CD14-positive monocyte (primary cell): ENCODE data around the gene KCTD5. TPM values are rescaled to one million over a fixed set of nuclear protein-coding genes. Genes with fewer than 3 reads are reported as not detected.

Source experiments
- DNase-seq, 3 donors: peaks; one replicate each; pipeline ENCODE4 v3.0.0-alpha.2; 2011 to 2022
- H2AFZ ChIP-seq: 2 replicates; pipeline ENCODE4 v1.6.0; 2012; ENCODE audit warnings: mild to moderate bottlenecking, low read depth, low read length, inconsistent platforms; ENCODE audit not compliant: insufficient read depth, poor library complexity, severe bottlenecking
- H3K27ac ChIP-seq, 2 donors: 1 replicate in 1 of 2; 2 replicates in 1 of 2; pipeline ENCODE4 v1.5.1; 2012 to 2013; ENCODE audit warnings: low read length in 2 of 2, control low read depth in 1 of 2, inconsistent platforms in 1 of 2, low read depth in 1 of 2, mild to moderate bottlenecking in 1 of 2
- H3K27me3 ChIP-seq, 2 donors: one replicate each; pipeline versions ENCODE4 v1.6.0 to v1.6.1; 2011 to 2013; ENCODE audit warnings: low read length in 2 of 2; ENCODE audit not compliant: control insufficient read depth in 2 of 2, insufficient read depth in 2 of 2
- H3K36me3 ChIP-seq, 2 donors: replicated peaks in 1 of 2; 1 replicate in 1 of 2; 2 replicates in 1 of 2; pipeline versions ENCODE4 v1.5.1 to v1.6.1; 2012 to 2013; ENCODE audit warnings: low read length in 2 of 2, control low read depth in 1 of 2, inconsistent platforms in 1 of 2, mild to moderate bottlenecking in 1 of 2; ENCODE audit not compliant: insufficient read depth in 2 of 2, control insufficient read depth in 1 of 2
- H3K4me1 ChIP-seq, 2 donors: 1 replicate in 1 of 2; 2 replicates in 1 of 2; pipeline versions ENCODE4 v1.5.1 to v1.6.1; 2012 to 2013; ENCODE audit warnings: low read length in 2 of 2, control low read depth in 1 of 2, inconsistent platforms in 1 of 2, mild to moderate bottlenecking in 1 of 2, moderate library complexity in 1 of 2; ENCODE audit not compliant: insufficient read depth in 2 of 2, control insufficient read depth in 1 of 2
- H3K4me2 ChIP-seq: replicated peaks from 2 replicates; pipeline ENCODE3; 2012; ENCODE audit warnings: low read length, moderate library complexity, mild to moderate bottlenecking; ENCODE audit not compliant: poor library complexity, severe bottlenecking; ENCODE audit errors: extremely low read depth
- H3K4me3 ChIP-seq, 3 experiments: fragments of 200-600 bp in 1 of 3; sonication (generic) in 1 of 3; replicated peaks in 1 of 3; 1 replicate in 2 of 3; 2 replicates in 1 of 3; pipeline ENCODE4 v1.5.1; 2011 to 2013; ENCODE audit warnings: low read length in 3 of 3, mild to moderate bottlenecking in 3 of 3, control low read depth in 2 of 3, low read depth in 2 of 3, inconsistent platforms in 1 of 3, moderate library complexity in 1 of 3
- H3K79me2 ChIP-seq: 2 replicates; pipeline ENCODE4 v1.6.0; 2012; ENCODE audit warnings: mild to moderate bottlenecking, control low read depth, inconsistent platforms, low read length, moderate library complexity; ENCODE audit not compliant: insufficient read depth
- H3K9ac ChIP-seq: 2 replicates; pipeline ENCODE4 v1.6.0; 2017; ENCODE audit warnings: low read length, mild to moderate bottlenecking; ENCODE audit not compliant: insufficient read depth, poor library complexity, severe bottlenecking
- H3K9me3 ChIP-seq, 2 donors: replicated peaks in 1 of 2; 1 replicate in 1 of 2; 2 replicates in 1 of 2; pipeline versions ENCODE4 v1.5.1 to v1.6.1; 2012 to 2013; ENCODE audit warnings: low read length in 2 of 2, control low read depth in 1 of 2; ENCODE audit not compliant: control insufficient read depth in 1 of 2, insufficient read depth in 1 of 2
- H4K20me1 ChIP-seq: 2 replicates; pipeline ENCODE4 v1.6.0; 2012; ENCODE audit warnings: mild to moderate bottlenecking, low read length, control low read depth, moderate library complexity; ENCODE audit not compliant: insufficient read depth
- H3K27ac Mint-ChIP-seq, 7 donors: one replicate each; pipeline ENCODE4 v1.8.0; 2020; ENCODE audit warnings: mild to moderate bottlenecking in 7 of 7, mixed read lengths in 7 of 7, moderate library complexity in 6 of 7, inconsistent platforms in 2 of 7
- H3K27me3 Mint-ChIP-seq, 3 donors: one replicate each; pipeline ENCODE4 v1.8.0; 2021 to 2022; ENCODE audit warnings: low read depth in 3 of 3, mild to moderate bottlenecking in 3 of 3, mixed read lengths in 3 of 3, moderate library complexity in 3 of 3, inconsistent platforms in 1 of 3
- H3K36me3 Mint-ChIP-seq, 2 donors: one replicate each; pipeline ENCODE4 v1.8.0; 2020; ENCODE audit warnings: mixed read lengths in 2 of 2, inconsistent platforms in 1 of 2, mild to moderate bottlenecking in 1 of 2
- H3K4me1 Mint-ChIP-seq: one replicate; pipeline ENCODE4 v1.8.0; 2020; ENCODE audit warnings: mild to moderate bottlenecking, mixed read lengths
- H3K4me3 Mint-ChIP-seq, 2 donors: one replicate each; pipeline ENCODE4 v1.8.0; 2020; ENCODE audit warnings: mild to moderate bottlenecking in 2 of 2, mixed read lengths in 2 of 2, moderate library complexity in 1 of 2
- H3K9me3 Mint-ChIP-seq, 7 donors: one replicate each; pipeline ENCODE4 v1.8.0; 2020 to 2022; ENCODE audit warnings: mixed read lengths in 7 of 7, mild to moderate bottlenecking in 6 of 7, moderate library complexity in 6 of 7, inconsistent platforms in 2 of 7
- WGBS: methylation state at CpG from one replicate; pipeline ENCODE4 v1.1.5; 2013; ENCODE audit warnings: missing lambda C conversion rate; ENCODE audit not compliant: insufficient coverage; 5-methylcytosine and 5-hydroxymethylcytosine counted together
- intact Hi-C, 2 donors: fragments of 100-400 bp; cut with micrococcal nuclease; formaldehyde crosslinking; loops; one replicate each; pipeline versions ENCODE4 v1.15.0 to v1.15.1; 2023
- polyA plus RNA-seq, 3 donors: library from polyadenylated mRNA; depleted of rRNA in 1 of 3; unstranded in 2 of 3; stranded (reverse) in 1 of 3; fragments of 300-500 nt in 2 of 3; fragments of >200 nt in 1 of 3; fragmentation: Illumina TruSeq in 2 of 3; gene quantifications; 1 replicate in 2 of 3; 2 replicates in 1 of 3; pipeline ENCODE4 v1.2.3, GENCODE V29; 2012 to 2021
- TF ChIP-seq, protein P1 (sequence below): fragments of 200-600 bp; IDR thresholded peaks from one replicate; pipeline ENCODE4 v1.8.0; 2022; ENCODE audit warnings: antibody characterized with exemption, mild to moderate bottlenecking

The KCTD5 gene
- polyA plus RNA-seq, 3 donors: 16.0 to 23.1 (median 21.0) TPM

DNA sequence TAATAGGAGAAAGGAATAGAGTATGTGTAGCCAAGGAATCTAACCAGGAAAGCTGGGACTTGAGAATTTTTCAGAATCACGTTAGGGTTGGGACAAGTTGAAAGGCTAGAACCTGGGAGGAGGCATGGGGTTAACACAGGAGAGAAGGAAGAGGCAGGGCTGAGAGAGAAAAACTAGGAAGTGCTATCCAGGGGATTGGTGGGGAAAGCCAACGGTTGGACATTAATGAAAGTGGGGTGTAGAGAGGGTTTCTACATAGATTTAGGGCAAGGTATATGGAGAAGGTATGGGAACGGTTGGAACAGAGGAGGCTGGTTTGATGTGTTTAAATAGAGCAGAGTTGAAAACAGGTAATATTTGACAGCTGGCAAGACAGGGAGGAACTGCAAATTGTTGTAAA is 72.8 kb downstream of the KCTD5 start:
- peak overlapping the region; percentile 99 for H3K4me2 ChIP-seq
- Mint-ChIP-seq H3K27me3 (peaks cover 0 to 3% (median 0%) of the 10 kb centered on the region in 3 donors), H3K36me3 (peaks cover 41 to 56% of the 10 kb centered on the region in 2 donors), H3K4me1 (peaks cover 44% of the 10 kb centered on the region), H3K4me3 (peak overlapping the region; percentile 13 to 61), H3K27ac (peak overlapping the region in 4 of 7 donors; percentile 2 to 82 (median 18)), H3K9me3 (peaks cover 0 to 4% (median 0%) of the 10 kb centered on the region in 7 donors)
- H3K4me3 ChIP-seq: peak overlapping the region in 1 of 3 experiments; percentile 97
- peaks cover 31 to 34% of the 10 kb centered on the region in 2 donors for H3K4me1 ChIP-seq
- H3K36me3 ChIP-seq: peaks cover 39 to 45% of the 10 kb centered on the region in 2 donors
- intact Hi-C loops: no loop called here
- no peak overlapping the region for H3K9ac ChIP-seq
- H3K79me2 ChIP-seq: peaks cover 84% of the 10 kb centered on the region
- H4K20me1 ChIP-seq: peaks cover 74% of the 10 kb centered on the region
- no peak overlapping the region for H2AFZ ChIP-seq
- H3K27ac ChIP-seq: peak overlapping the region in 1 of 2 donors; percentile 37
- H3K27me3 ChIP-seq: no peaks in the 10 kb centered on the region
- no peak for DNase-seq
- 42% methylated on average over 3 of the region's 3 CpGs for WGBS
- TF ChIP-seq, protein P1, sequence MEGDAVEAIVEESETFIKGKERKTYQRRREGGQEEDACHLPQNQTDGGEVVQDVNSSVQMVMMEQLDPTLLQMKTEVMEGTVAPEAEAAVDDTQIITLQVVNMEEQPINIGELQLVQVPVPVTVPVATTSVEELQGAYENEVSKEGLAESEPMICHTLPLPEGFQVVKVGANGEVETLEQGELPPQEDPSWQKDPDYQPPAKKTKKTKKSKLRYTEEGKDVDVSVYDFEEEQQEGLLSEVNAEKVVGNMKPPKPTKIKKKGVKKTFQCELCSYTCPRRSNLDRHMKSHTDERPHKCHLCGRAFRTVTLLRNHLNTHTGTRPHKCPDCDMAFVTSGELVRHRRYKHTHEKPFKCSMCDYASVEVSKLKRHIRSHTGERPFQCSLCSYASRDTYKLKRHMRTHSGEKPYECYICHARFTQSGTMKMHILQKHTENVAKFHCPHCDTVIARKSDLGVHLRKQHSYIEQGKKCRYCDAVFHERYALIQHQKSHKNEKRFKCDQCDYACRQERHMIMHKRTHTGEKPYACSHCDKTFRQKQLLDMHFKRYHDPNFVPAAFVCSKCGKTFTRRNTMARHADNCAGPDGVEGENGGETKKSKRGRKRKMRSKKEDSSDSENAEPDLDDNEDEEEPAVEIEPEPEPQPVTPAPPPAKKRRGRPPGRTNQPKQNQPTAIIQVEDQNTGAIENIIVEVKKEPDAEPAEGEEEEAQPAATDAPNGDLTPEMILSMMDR: no peak
- peaks cover 0 to 4% of the 10 kb centered on the region in 2 donors for H3K9me3 ChIP-seq

DNA sequence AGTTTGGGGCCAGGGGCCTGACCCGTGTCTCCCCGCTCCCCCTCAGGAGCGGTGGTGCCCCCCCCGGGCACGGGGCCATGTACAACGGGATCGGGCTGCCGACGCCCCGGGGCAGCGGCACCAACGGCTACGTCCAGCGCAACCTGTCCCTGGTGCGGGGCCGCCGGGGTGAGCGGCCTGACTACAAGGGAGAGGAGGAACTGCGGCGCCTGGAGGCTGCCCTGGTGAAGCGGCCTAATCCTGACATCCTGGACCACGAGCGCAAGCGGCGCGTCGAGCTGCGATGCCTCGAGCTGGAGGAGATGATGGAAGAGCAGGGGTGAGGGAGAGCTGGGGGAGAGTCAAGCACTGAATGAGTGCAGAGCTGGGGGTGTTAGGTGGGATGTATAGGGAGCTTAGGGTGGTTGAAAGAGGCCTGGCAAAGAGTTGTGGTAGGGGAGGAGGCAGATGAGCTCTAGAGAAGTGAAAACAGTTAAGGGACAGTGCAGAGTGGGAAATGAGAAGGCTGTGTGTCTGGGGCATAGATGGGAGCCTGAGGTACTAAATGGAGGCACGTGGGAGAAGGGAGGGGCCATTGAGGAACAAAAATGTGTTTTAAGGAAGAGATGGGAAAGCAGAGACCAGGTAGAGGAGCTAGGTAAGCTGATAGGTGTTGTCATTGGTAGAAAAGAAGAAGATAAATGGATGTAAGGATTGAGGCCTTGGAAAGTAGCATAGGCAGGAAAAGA is 74.1 kb downstream of the KCTD5 start:
- H3K4me1 ChIP-seq: peaks cover 30 to 31% of the 10 kb centered on the region in 2 donors
- no peak for DNase-seq
- TF ChIP-seq, protein P1: no peak
- no peak overlapping the region for H3K4me3 ChIP-seq
- intact Hi-C loops: no loop called here
- Mint-ChIP-seq H3K36me3 (peaks cover 52 to 64% of the 10 kb centered on the region in 2 donors), H3K9me3 (peaks cover 0 to 1% (median 0%) of the 10 kb centered on the region in 7 donors), H3K27ac (peak overlapping the region in 4 of 7 donors; percentile 4 to 82 (median 53)), H3K4me1 (peaks cover 41% of the 10 kb centered on the region), H3K27me3 (peaks cover 0 to 2% (median 0%) of the 10 kb centered on the region in 3 donors), H3K4me3 (no peak overlapping the region)
- peaks cover 86% of the 10 kb centered on the region for H4K20me1 ChIP-seq
- WGBS: 90% methylated on average over 30 of the region's 30 CpGs
- no peak overlapping the region for H3K9ac ChIP-seq
- no peak overlapping the region for H2AFZ ChIP-seq
- no peak overlapping the region for H3K27ac ChIP-seq
- H3K79me2 ChIP-seq: peaks cover 92% of the 10 kb centered on the region
- peaks cover 0 to 4% of the 10 kb centered on the region in 2 donors for H3K9me3 ChIP-seq
- H3K27me3 ChIP-seq: no peaks in the 10 kb centered on the region
- peaks cover 52 to 58% of the 10 kb centered on the region in 2 donors for H3K36me3 ChIP-seq
- no peak overlapping the region for H3K4me2 ChIP-seq
